Cardiac fibroblast (primary cell): ENCODE results near the gene PLA2G7.
A peak's percentile ranks its signal among the peaks of the same experiment; 100 is the strongest.
"Not testable (repeated sequence)": the region's sequence is repeated elsewhere in the genome, so short reads cannot be mapped to it uniquely, and the experiment has no call there.

Experiments
- DNase-seq, 2 donors: peaks; one replicate each; pipeline versions ENCODE4 v3.0.0 to v3.0.0-alpha.2; 2010; ENCODE audit warnings: low read depth in 2 of 2
- H3K4me3 ChIP-seq, 2 donors: replicated peaks in 1 of 2; 1 replicate in 1 of 2; 2 replicates in 1 of 2; pipeline ENCODE4 v1.5.1; 2011; ENCODE audit warnings: low read depth in 2 of 2, low read length in 2 of 2, mild to moderate bottlenecking in 2 of 2, moderate library complexity in 1 of 2
- TF ChIP-seq, protein P1 (sequence below): IDR thresholded peaks from one replicate; pipeline ENCODE4 v1.5.1; 2011; ENCODE audit warnings: low read depth, mild to moderate bottlenecking, low read length, inconsistent platforms

PLA2G7 gene

GRCh38 chr6:46734867-46735719, at the start of gene PLA2G7:
TSS of gene PLA2G7 (minus strand) at chr6:46735375. CDS start at chr6:46722891, 12,484 bp downstream.
- peak within 1 kb of the TSS; percentile 21 to 29 for H3K4me3 ChIP-seq
- TF ChIP-seq, protein P1, sequence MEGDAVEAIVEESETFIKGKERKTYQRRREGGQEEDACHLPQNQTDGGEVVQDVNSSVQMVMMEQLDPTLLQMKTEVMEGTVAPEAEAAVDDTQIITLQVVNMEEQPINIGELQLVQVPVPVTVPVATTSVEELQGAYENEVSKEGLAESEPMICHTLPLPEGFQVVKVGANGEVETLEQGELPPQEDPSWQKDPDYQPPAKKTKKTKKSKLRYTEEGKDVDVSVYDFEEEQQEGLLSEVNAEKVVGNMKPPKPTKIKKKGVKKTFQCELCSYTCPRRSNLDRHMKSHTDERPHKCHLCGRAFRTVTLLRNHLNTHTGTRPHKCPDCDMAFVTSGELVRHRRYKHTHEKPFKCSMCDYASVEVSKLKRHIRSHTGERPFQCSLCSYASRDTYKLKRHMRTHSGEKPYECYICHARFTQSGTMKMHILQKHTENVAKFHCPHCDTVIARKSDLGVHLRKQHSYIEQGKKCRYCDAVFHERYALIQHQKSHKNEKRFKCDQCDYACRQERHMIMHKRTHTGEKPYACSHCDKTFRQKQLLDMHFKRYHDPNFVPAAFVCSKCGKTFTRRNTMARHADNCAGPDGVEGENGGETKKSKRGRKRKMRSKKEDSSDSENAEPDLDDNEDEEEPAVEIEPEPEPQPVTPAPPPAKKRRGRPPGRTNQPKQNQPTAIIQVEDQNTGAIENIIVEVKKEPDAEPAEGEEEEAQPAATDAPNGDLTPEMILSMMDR, result no peak
- DNase-seq, result no peak

DNA sequence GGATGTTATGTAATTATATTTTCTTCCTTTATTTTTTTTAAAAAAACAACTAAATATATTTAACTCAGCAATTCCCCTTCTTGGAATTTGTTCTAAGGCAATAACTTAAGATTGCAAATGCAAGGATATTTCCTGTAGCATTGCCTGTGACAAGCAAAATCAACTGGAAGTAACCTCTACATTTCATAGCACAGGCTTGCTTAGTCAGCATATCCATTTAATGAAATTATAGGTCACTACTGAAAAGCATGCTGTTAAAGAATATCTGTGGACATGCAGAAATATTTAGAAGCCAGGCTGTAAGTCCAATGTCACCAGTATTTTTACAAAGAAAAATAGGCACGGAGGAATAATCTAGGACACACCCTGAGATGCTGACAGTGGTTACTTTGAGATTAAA, 49.4 kb upstream of the PLA2G7 start:
- TF ChIP-seq, protein P1, result no peak
- no peak overlapping the region for H3K4me3 ChIP-seq
- no peak for DNase-seq

- no peak overlapping the region for H3K4me3 ChIP-seq
- DNase-seq, result peak; percentile 78 to 79
- TF ChIP-seq, protein P1, result peak; percentile 69
Observed at GRCh38 chr6:46781478-46782378, 46.6 kb upstream of the PLA2G7 start.

DNA sequence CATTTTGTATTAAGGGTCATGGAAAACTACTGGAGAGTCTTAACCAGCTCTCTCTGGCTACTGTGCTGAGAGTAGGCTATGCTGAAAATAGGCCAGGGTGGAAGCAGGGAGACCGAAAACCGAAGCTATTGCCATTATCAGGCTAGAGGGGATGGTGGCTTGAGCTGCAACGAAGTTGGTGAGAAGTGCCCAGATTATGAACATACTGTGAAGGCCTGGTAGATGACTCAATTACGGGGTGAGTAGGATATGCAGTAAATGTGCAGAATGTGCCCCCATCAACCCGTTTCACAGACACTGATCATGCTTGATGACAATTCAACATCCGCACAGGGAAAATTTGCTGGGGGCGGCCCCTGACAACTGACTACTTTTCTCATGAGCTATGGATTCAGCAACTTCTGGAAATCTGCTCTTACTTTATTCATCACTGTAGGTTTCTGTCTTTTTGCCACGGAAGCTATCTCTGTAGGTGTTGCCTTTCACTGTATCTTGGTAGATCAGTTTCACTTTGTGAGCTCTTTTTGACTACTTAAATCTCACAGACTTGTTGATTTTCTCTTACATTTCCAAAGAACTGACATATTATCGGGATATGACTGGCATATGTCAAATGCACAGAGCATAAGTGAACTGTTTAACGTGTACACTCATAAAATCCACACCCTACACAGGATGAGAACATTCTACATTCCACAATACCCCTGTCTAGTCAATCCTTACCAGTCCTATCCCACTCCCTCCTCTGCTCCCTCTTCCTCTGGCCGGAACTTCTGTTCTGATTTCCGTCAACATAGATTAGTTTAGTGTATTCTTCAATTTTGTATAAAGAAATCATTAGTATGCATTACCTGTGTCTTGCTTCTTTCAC, 42.5 kb upstream of the PLA2G7 start:
- TF ChIP-seq, protein P1, result no peak
- no peak for DNase-seq
- H3K4me3 ChIP-seq, result no peak overlapping the region

DNA sequence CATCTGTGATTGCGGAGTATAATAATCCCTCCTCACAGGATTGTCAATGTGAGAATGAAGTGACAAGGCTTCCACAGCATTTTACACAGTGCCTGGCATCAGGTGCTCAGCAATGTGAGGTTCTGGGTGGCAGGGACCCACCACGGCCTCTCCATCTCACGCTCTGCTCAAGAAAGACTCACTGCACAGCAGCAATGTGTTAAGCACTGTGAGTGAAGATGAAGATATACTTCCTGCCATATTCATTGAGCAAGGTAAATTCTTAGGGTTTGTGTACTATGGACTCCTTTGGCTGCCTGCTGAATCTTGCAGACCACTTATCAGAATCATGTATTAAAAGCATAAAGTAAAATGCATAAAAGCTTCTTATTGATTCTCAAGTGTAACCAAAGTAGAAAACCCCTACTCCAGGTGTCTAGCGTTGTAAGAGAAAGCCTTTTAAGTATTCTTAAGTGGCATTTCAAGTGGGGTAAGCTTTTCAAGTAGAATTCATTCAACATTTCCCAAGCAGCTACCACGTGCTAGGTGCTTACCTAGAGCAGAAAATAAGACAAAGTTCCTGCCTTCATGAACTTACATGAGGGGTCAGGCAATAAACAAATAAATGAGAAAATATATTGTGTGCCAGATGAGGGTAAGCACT, 41.0 kb upstream of the PLA2G7 start:
- no peak for DNase-seq
- no peak overlapping the region for H3K4me3 ChIP-seq
- TF ChIP-seq, protein P1, result no peak

DNA sequence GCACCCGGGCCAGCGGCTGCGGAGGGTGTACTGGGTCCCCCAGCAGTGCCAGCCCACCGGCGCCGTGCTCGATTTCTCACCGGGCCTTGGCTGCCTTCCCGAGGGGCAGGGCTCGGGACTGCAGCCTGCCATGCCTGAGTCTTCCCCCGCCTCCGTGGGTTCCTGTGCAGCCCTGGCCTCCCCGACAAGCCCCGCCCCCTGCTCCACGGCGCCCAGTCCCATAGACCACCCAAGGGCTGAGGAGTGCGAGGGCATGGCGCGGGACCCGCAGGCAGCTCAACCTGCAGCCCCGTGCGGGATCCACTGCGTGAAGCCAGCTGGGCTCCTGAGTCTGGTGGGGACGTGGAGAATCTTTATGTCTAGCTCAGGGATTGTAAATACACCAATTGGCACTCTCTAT, 39.6 kb upstream of the PLA2G7 start:
- not testable (repeated sequence) for DNase-seq, H3K4me3 ChIP-seq
